ENCODE data around the gene XKR7.

Gene XKR7

DNA sequence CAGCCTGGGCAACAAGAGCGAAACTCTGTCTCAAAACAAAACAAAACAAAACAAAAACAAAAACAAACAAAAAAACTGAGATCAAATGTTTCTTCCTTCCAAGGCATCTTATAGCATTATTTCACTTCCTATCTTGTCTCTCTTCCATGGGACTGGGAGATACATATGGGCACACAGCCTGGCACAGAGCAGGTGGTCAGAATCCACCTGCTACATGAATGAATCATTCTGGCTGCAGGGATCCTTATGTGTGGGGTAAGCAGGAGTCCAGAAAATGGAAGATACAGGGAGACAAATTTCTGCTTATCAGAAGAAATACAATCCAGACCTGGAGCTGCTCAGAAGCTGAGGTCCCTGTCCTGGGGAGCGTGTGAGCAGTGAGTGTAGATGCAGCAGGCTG lies 24.1 kb downstream of the XKR7 start:
- no peak overlapping the region for H3K27ac ChIP-seq
- TF ChIP-seq, protein P1, sequence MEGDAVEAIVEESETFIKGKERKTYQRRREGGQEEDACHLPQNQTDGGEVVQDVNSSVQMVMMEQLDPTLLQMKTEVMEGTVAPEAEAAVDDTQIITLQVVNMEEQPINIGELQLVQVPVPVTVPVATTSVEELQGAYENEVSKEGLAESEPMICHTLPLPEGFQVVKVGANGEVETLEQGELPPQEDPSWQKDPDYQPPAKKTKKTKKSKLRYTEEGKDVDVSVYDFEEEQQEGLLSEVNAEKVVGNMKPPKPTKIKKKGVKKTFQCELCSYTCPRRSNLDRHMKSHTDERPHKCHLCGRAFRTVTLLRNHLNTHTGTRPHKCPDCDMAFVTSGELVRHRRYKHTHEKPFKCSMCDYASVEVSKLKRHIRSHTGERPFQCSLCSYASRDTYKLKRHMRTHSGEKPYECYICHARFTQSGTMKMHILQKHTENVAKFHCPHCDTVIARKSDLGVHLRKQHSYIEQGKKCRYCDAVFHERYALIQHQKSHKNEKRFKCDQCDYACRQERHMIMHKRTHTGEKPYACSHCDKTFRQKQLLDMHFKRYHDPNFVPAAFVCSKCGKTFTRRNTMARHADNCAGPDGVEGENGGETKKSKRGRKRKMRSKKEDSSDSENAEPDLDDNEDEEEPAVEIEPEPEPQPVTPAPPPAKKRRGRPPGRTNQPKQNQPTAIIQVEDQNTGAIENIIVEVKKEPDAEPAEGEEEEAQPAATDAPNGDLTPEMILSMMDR (IDR thresholded peaks at IDR 0.05): no peak
- no peak for TF ChIP-seq ZFX (IDR thresholded peaks at IDR 0.05; ENCODE audit: borderline replicate concordance)

DNA sequence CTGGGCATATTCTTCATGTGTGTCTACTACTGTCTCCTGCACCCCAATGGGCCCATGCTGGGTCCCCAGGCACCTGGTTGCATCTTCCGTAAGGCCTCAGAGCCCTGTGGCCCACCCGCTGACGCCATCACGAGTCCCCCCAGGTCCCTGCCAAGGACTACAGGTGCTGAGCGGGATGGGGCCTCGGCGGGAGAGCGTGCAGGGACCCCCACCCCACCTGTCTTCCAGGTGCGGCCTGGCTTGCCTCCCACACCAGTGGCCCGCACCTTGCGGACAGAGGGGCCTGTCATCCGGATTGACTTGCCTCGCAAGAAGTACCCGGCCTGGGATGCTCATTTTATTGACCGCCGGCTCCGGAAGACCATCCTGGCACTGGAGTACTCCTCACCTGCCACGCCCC lies 29.0 kb downstream of the XKR7 start:
- H3K27ac ChIP-seq: no peak overlapping the region
- TF ChIP-seq, protein P1 (IDR thresholded peaks at IDR 0.05): no peak
- TF ChIP-seq ZFX (IDR thresholded peaks at IDR 0.05; ENCODE audit: borderline replicate concordance): no peak

DNA sequence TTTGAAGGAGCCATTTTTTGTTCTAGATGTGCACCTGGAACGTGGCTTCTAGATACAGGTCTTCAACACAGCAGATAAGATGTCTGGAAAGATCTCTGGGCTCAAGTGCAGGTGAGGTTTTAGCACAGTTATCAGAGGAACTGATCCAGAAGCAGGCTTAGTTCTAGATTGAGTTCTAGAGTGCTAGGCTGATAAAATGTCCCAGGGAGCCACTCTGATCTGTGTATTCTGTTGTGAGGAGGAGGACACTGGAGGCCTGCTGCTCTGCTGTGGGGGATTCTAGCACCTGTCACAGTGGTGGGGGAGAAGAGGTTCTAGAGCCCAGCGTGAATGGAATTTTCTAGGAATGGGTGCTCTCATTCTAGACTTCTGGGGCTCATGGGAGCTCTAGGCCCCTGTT lies 30.3 kb downstream of the XKR7 start:
- TF ChIP-seq, protein P1 (IDR thresholded peaks at IDR 0.05): no peak
- no peak for TF ChIP-seq ZFX (IDR thresholded peaks at IDR 0.05; ENCODE audit: borderline replicate concordance)

DNA sequence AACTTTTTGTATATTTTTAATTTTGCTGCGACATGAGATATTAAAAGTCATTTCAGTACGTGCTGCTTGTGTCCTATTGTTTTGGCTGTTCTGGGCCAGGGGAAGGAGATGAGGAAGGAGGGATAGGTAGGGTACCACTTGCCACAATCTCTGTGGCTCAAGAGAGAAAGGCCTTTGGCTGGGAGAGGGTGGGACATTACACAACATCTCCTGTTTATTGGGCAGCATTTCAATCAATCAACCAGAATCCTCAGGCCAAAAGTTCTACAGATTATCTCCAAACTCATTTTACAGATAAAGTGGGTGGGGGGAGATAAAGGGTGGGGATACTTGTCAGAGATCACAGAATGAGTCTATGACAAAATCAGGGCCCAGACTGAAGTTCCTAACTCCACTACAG lies 35.4 kb downstream of the XKR7 start:
- no peak overlapping the region for H3K27ac ChIP-seq
- TF ChIP-seq, protein P1 (IDR thresholded peaks at IDR 0.05): no peak
- no peak for TF ChIP-seq ZFX (IDR thresholded peaks at IDR 0.05; ENCODE audit: borderline replicate concordance)

More for the DNA sequence above, 30.3 kb downstream of the XKR7 start:
- no peak overlapping the region for H3K27ac ChIP-seq

DNA sequence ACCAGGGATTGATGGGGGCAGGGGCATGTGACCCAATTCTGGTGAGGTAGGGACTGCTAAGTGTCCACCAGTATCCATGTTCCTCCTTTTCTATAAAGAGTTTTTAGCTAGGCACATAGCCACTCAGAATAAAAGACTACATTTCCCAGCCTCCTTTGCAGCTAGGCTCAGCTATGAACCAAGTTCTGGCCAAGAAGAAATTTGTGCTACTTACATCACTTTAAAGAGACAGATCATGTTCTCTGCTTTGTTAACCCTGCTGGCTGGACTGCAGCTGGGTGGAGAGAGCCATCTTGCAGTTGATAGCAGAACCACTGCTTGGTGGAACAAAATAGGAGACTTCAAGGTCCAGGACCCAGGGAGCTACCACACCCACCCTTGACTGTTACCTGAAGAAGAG lies 37.0 kb downstream of the XKR7 start:
- no peak overlapping the region for H3K27ac ChIP-seq
- TF ChIP-seq ZFX (IDR thresholded peaks at IDR 0.05; ENCODE audit: borderline replicate concordance): no peak
- TF ChIP-seq, protein P1 (IDR thresholded peaks at IDR 0.05): no peak

DNA sequence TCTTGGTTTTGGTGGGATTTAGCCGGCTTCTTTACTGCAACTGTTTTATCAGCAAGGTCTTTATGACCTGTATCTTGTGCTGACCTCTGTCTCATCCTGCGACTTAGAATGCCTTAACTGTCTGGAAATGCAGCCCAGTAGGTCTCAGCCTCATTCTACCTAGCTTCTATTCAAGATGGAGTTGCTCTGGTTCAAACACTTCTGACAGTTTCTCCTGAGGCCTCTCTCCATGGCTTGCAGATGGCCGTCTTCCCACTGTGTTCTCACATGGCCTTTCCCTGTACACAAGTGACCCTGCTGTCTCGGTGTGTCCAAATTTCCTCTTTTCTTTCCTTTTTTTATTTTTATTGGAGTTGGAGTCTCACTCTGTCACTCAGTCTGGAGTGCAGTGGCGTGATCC lies 38.1 kb downstream of the XKR7 start:
- TF ChIP-seq, protein P1 (IDR thresholded peaks at IDR 0.05): no peak
- TF ChIP-seq ZFX (IDR thresholded peaks at IDR 0.05; ENCODE audit: borderline replicate concordance): no peak
- H3K27ac ChIP-seq: no peak overlapping the region

DNA sequence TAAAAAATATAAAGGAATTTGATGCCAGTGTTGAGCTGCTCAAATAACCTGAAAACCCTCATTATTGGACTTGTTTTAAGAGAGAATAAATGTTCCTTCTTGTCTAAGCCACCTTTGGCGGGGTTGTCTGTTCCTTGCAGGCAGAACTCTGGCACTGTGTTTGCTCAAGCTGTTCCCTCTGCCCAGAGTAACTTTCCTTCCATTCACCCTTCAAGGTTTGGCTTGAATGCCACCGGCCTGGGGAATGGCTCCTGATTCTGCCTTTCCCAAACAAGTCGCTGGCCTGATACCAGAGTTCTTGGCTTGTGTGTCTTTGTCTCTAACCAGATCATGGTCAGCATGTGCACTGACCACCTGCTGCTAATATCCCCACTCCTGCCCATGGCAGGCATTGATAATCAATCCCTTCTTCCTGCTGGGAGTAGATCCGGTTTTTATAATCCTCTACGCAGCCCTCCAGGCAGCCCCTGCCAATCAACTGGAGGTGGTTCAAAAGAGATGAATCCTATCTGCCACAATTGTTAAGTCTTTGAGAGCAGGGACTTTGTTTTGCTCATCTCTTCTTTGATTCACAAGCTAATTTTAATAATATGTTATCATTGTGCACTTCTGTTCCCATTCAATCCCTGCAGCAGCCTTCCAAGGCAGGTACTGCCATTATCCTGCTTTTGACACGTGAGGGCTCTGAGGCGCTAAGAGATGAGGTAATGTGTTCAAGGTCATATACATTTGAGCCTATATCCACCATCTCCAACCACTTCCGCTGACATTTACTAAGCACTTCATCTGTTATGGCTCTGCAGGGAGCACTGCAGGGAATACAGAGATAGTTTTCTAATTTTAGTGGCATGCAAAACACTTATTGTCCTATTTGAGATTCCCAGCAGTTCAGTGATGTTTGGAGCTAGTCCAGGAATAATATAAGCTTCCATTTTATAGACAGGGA lies 39.2 kb downstream of the XKR7 start:
- TF ChIP-seq, protein P1 (IDR thresholded peaks at IDR 0.05): no peak
- TF ChIP-seq ZFX (IDR thresholded peaks at IDR 0.05; ENCODE audit: borderline replicate concordance): no peak
- no peak overlapping the region for H3K27ac ChIP-seq
